WTC11 (cell line): ENCODE data around the gene CASP2. TPM values are rescaled to one million over a fixed set of nuclear protein-coding genes. Genes with fewer than 3 reads are reported as not detected.
A peak's percentile ranks its signal among the peaks of the same experiment; 100 is the strongest.

ENCODE experiments used
- ATAC-seq: fragments of 200-7000 bp; cut with Tn5 transposase; 2 replicates; pipeline ENCODE4 v1.10.0; 2021; ENCODE audit warnings: mild to moderate bottlenecking, moderate library complexity
- CTCF ChIA-PET: fragments of 300-600 bp; sonication (Branson Sonifier 250); formaldehyde crosslinking; loops from one replicate; lab custom pipeline; 2021; ENCODE audit warnings: antibody characterized with exemption; lab: Charles Lee
- POLR2A ChIA-PET: fragments of 350-600 bp; sonication (Branson Sonifier 250); formaldehyde crosslinking; loops from one replicate; lab custom pipeline; 2021; ENCODE audit warnings: antibody characterized with exemption; lab: Charles Lee
- DNase-seq: peaks from one replicate; pipeline ENCODE4 v3.0.0; 2021; ENCODE audit warnings: low spot score
- H3K27ac Mint-ChIP-seq: 2 replicates; pipeline ENCODE4 v1.8.0; 2021; ENCODE audit warnings: mixed read lengths
- H3K27me3 Mint-ChIP-seq: 2 replicates; pipeline ENCODE4 v1.8.0; 2021; ENCODE audit warnings: low read depth, mild to moderate bottlenecking, moderate library complexity, mixed read lengths
- H3K36me3 Mint-ChIP-seq: 2 replicates; pipeline ENCODE4 v1.8.0; 2021; ENCODE audit warnings: mixed read lengths
- H3K4me1 Mint-ChIP-seq: 2 replicates; pipeline ENCODE4 v1.8.0; 2022; ENCODE audit warnings: mixed read lengths
- H3K4me3 Mint-ChIP-seq: 2 replicates; pipeline ENCODE4 v1.8.0; 2021; ENCODE audit warnings: mild to moderate bottlenecking, moderate library complexity, mixed read lengths
- H3K9me3 Mint-ChIP-seq: 2 replicates; pipeline ENCODE4 v1.8.0; 2021; ENCODE audit warnings: mixed read lengths
- CBFB ChIP-seq: sonication (generic); formaldehyde crosslinking; IDR thresholded peaks from 2 replicates; pipeline ENCODE4 v1.8.1; 2022; ENCODE audit warnings: mild to moderate bottlenecking, low read depth, missing genetic modification reagents
- CREB1 ChIP-seq: sonication (generic); formaldehyde crosslinking; IDR thresholded peaks from 2 replicates; pipeline ENCODE4 v1.8.0; 2023; ENCODE audit warnings: mild to moderate bottlenecking, missing genetic modification reagents
- CREM ChIP-seq: sonication (generic); formaldehyde crosslinking; IDR thresholded peaks from 2 replicates; pipeline ENCODE4 v1.8.1; 2022; ENCODE audit warnings: mild to moderate bottlenecking, missing genetic modification reagents, moderate library complexity
- ETV6 ChIP-seq: sonication (generic); formaldehyde crosslinking; IDR thresholded peaks from 2 replicates; pipeline ENCODE4 v1.8.1; 2022; ENCODE audit warnings: mild to moderate bottlenecking, missing genetic modification reagents
- FOXJ3 ChIP-seq: sonication (generic); formaldehyde crosslinking; IDR thresholded peaks from 2 replicates; pipeline ENCODE4 v1.9.0; 2021; ENCODE audit warnings: missing genetic modification reagents, mild to moderate bottlenecking, borderline replicate concordance
- JAZF1 ChIP-seq: fragments of 250-450 bp; sonication (Bioruptor Pico); IDR thresholded peaks from 2 replicates; pipeline ENCODE4 v1.9.0; 2021; ENCODE audit warnings: moderate library complexity, mild to moderate bottlenecking, inconsistent platforms
- MYBL2 ChIP-seq: sonication (generic); formaldehyde crosslinking; IDR thresholded peaks from 2 replicates; pipeline ENCODE4 v1.8.1; 2023; ENCODE audit warnings: mild to moderate bottlenecking, moderate library complexity, missing genetic modification reagents
- RORB ChIP-seq: fragments of 250-450 bp; sonication (Bioruptor Pico); IDR thresholded peaks from 2 replicates; pipeline ENCODE4 v1.9.0; 2021; ENCODE audit warnings: mild to moderate bottlenecking
- SMAD3 ChIP-seq: sonication (generic); formaldehyde crosslinking; IDR thresholded peaks from 2 replicates; pipeline ENCODE4 v1.8.0; 2022; ENCODE audit warnings: missing genetic modification reagents, mild to moderate bottlenecking, borderline replicate concordance
- SMAD4 ChIP-seq: sonication (generic); formaldehyde crosslinking; IDR thresholded peaks from 2 replicates; pipeline ENCODE4 v1.8.0; 2022; ENCODE audit warnings: mild to moderate bottlenecking, missing genetic modification reagents
- ZNF396 ChIP-seq: fragments of 250-450 bp; sonication (Bioruptor Pico); IDR thresholded peaks from 2 replicates; pipeline ENCODE4 v1.8.0; 2021; ENCODE audit warnings: mild to moderate bottlenecking, moderate library complexity, borderline replicate concordance
- total RNA-seq: library from RNA; stranded (reverse); gene quantifications from 3 replicates; pipeline ENCODE4 v1.2.3, GENCODE V29; 2021
- TF ChIP-seq, protein P1 (sequence below): sonication (generic); formaldehyde crosslinking; IDR thresholded peaks from 2 replicates; pipeline ENCODE4 v1.8.1; 2023; ENCODE audit warnings: mild to moderate bottlenecking, missing genetic modification reagents
- TF ChIP-seq, protein P2 (sequence below): sonication (generic); formaldehyde crosslinking; IDR thresholded peaks from 2 replicates; pipeline ENCODE4 v1.8.0; 2023; ENCODE audit warnings: mild to moderate bottlenecking, missing genetic modification reagents
- TF ChIP-seq, protein P3 (sequence below): fragments of 250-450 bp; sonication (Bioruptor Pico); conservative IDR thresholded peaks from 2 replicates; pipeline ENCODE4 v1.9.0; 2021; ENCODE audit warnings: mild to moderate bottlenecking
- TF ChIP-seq, protein P4 (sequence below): fragments of 200-600 bp; IDR thresholded peaks from 2 replicates; pipeline ENCODE4 v1.8.0; 2022; ENCODE audit warnings: antibody characterized with exemption
- TF ChIP-seq, protein P5 (sequence below): fragments of 250-450 bp; sonication (Bioruptor Pico); IDR thresholded peaks from 2 replicates; pipeline ENCODE4 v1.9.0; 2021; ENCODE audit warnings: mild to moderate bottlenecking, borderline replicate concordance

Gene CASP2
- total RNA-seq, 1 experiment from 2014 or later: 35.4 TPM

DNA sequence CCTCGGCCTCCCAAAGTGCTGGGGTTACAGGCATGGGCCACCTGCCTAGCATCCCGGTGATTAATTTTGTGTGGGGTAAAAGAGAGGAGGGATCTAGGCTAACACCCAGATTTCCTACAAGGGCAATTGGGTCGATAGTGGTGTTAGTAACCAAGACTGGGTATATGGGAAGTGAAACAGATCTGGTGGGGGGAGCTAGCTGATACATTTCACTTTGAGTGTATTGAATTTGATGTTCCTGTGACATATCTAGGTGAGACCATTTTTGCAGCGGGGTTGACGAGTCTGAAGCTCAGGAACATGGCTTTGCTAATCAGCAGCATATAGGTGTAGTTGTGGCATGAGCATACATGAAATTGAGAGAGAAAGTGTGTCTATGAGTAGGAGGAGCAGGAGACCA, 39.8 kb downstream of the CASP2 start (continued):
- TF ChIP-seq ZNF396: no peak
- TF ChIP-seq, protein P1, sequence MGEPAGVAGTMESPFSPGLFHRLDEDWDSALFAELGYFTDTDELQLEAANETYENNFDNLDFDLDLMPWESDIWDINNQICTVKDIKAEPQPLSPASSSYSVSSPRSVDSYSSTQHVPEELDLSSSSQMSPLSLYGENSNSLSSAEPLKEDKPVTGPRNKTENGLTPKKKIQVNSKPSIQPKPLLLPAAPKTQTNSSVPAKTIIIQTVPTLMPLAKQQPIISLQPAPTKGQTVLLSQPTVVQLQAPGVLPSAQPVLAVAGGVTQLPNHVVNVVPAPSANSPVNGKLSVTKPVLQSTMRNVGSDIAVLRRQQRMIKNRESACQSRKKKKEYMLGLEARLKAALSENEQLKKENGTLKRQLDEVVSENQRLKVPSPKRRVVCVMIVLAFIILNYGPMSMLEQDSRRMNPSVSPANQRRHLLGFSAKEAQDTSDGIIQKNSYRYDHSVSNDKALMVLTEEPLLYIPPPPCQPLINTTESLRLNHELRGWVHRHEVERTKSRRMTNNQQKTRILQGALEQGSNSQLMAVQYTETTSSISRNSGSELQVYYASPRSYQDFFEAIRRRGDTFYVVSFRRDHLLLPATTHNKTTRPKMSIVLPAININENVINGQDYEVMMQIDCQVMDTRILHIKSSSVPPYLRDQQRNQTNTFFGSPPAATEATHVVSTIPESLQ (CRISPR knock-in tag): no peak

DNA sequence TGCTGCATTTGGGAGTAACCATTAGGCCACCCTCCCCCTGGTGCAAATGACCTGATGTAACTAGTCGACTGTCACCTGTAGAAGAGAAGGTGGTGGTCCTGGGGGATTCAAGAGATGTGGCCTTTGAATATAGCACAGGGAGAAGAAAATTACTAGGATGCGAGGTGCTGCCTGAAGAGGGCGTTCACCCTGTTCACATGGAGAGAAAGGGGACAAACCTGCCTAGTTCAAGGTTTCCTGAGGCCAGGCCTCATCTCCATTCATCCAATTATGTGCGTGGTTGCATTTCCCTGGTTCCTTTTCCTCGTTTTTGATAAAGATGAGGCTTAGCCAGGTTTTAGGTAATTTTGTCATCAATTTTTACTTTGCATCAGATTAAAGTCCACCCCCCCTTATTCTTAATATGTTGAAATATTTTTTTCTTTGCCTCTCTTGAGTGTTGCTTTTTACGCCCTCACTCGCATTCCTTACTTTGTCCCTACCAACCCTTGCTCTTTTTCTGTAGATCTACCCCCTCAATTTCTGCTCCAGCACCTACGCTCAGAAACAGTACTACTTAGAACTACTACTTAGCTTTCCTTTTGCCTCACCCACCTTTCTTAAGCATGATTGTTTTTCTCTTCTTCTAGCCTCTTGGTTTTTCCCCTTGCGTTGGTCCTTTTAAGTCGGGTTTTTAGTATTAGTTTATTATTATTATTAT, 41.5 kb downstream of the CASP2 start:
- TF ChIP-seq, protein P2, sequence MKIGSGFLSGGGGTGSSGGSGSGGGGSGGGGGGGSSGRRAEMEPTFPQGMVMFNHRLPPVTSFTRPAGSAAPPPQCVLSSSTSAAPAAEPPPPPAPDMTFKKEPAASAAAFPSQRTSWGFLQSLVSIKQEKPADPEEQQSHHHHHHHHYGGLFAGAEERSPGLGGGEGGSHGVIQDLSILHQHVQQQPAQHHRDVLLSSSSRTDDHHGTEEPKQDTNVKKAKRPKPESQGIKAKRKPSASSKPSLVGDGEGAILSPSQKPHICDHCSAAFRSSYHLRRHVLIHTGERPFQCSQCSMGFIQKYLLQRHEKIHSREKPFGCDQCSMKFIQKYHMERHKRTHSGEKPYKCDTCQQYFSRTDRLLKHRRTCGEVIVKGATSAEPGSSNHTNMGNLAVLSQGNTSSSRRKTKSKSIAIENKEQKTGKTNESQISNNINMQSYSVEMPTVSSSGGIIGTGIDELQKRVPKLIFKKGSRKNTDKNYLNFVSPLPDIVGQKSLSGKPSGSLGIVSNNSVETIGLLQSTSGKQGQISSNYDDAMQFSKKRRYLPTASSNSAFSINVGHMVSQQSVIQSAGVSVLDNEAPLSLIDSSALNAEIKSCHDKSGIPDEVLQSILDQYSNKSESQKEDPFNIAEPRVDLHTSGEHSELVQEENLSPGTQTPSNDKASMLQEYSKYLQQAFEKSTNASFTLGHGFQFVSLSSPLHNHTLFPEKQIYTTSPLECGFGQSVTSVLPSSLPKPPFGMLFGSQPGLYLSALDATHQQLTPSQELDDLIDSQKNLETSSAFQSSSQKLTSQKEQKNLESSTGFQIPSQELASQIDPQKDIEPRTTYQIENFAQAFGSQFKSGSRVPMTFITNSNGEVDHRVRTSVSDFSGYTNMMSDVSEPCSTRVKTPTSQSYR (CRISPR knock-in tag): no peak
- TF ChIP-seq FOXJ3 (CRISPR knock-in tag) (no peak), ETV6 (CRISPR knock-in tag) (no peak), CREB1 (CRISPR knock-in tag) (no peak)
- TF ChIP-seq, protein P3, sequence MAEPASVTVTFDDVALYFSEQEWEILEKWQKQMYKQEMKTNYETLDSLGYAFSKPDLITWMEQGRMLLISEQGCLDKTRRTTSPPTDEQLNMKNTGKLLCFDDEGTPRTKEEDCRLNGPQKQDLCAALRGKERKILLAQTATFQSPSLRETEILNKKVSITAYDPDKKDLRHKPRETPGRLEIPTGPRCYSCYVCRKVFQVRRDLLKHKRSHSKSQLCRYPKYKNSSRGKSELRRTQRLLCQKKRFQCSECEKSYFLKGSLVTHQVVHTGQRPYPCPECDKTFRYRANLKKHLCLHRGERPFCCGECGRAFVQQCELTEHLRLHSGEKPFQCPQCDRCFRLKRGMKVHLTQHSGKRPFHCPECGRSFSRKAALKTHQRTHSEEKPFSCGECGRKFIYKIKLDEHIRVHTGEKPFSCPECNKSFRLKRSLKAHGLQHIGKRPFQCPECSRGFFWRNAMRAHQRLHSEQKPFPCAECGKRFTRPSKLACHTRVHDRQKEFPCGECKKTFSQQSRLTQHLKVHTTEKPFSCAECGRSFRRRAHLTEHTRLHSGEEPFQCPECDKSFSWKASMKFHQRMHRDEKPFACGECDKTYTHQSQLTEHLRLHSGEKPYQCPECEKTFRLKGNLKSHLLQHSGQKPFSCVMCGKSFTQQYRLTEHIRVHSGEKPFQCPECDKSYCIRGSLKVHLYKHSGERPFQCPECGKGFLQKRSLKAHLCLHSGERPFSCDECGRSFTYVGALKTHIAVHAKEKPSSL (CRISPR knock-in tag): no peak
- H3K4me1 Mint-ChIP-seq: peaks cover 19% of the 10 kb centered on the region
- ChIA-PET CTCF (interaction anchor here (1.3 to 2.1 kb wide), 2 partner anchors 9 to 16 kb away, joined by 3 to 8 read pairs; no protein-coding TSS in a partner anchor), POLR2A (no interaction called here)
- H3K27me3 Mint-ChIP-seq: no peaks in the 10 kb centered on the region
- peak; percentile 52 for ATAC-seq
- H3K9me3 Mint-ChIP-seq: no peaks in the 10 kb centered on the region
- H3K27ac Mint-ChIP-seq: no peak overlapping the region
- DNase-seq: no peak
- no peaks in the 10 kb centered on the region for H3K36me3 Mint-ChIP-seq
- no peak overlapping the region for H3K4me3 Mint-ChIP-seq

DNA sequence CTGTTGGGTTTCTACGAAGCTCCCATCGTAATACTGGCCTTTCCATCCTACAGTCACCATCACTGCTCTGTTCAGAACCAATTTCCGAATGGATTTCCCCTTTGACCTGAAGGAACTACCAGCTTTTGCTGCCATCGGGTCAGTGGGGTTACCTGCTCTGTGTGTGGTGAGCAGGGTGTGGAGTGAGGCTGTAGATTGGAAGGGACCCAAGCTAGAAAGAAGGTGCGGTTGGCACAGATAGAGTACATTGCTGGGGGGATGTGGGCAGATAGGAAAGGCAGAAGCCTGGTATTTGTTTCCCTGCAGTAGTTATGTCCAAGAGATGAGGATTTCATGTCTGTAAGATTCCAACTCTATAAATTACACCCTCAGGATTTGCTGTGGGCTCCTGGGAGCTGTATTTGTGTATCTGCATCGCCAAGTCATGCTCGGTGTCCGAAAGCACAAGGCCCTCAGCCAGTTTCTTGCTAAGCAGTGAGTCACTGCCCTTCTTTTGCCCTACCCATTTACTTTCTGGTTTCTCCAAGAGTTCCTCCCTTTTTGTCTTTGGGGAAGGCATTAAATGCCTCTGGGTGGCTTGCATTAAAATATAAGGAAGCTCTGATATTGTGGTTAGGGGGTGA, 43.1 kb downstream of the CASP2 start:
- H3K27me3 Mint-ChIP-seq: no peaks in the 10 kb centered on the region; the same call in 1 of the 2 replicates
- CTCF ChIA-PET: interaction anchor here (1.1 to 1.7 kb wide), 3 partner anchors 32 to 91 kb away, joined by 3 to 4 read pairs (median 3); no protein-coding TSS in a partner anchor
- no peak overlapping the region for H3K4me3 Mint-ChIP-seq
- POLR2A ChIA-PET: no interaction called here
- H3K4me1 Mint-ChIP-seq: peaks cover 4% of the 10 kb centered on the region; the same call in 1 of the 2 replicates
- H3K27ac Mint-ChIP-seq: no peak overlapping the region
- no peaks in the 10 kb centered on the region for H3K36me3 Mint-ChIP-seq
- ATAC-seq (no peak), DNase-seq (no peak)
- H3K9me3 Mint-ChIP-seq: no peaks in the 10 kb centered on the region
- TF ChIP-seq, protein P4, sequence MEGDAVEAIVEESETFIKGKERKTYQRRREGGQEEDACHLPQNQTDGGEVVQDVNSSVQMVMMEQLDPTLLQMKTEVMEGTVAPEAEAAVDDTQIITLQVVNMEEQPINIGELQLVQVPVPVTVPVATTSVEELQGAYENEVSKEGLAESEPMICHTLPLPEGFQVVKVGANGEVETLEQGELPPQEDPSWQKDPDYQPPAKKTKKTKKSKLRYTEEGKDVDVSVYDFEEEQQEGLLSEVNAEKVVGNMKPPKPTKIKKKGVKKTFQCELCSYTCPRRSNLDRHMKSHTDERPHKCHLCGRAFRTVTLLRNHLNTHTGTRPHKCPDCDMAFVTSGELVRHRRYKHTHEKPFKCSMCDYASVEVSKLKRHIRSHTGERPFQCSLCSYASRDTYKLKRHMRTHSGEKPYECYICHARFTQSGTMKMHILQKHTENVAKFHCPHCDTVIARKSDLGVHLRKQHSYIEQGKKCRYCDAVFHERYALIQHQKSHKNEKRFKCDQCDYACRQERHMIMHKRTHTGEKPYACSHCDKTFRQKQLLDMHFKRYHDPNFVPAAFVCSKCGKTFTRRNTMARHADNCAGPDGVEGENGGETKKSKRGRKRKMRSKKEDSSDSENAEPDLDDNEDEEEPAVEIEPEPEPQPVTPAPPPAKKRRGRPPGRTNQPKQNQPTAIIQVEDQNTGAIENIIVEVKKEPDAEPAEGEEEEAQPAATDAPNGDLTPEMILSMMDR: no peak
- TF ChIP-seq SMAD4 (CRISPR knock-in tag) (no peak), SMAD3 (CRISPR knock-in tag) (no peak), CREM (CRISPR knock-in tag) (no peak), JAZF1 (CRISPR knock-in tag) (no peak), RORB (no peak), MYBL2 (no peak), CBFB (CRISPR knock-in tag) (no peak)
- TF ChIP-seq, protein P5, sequence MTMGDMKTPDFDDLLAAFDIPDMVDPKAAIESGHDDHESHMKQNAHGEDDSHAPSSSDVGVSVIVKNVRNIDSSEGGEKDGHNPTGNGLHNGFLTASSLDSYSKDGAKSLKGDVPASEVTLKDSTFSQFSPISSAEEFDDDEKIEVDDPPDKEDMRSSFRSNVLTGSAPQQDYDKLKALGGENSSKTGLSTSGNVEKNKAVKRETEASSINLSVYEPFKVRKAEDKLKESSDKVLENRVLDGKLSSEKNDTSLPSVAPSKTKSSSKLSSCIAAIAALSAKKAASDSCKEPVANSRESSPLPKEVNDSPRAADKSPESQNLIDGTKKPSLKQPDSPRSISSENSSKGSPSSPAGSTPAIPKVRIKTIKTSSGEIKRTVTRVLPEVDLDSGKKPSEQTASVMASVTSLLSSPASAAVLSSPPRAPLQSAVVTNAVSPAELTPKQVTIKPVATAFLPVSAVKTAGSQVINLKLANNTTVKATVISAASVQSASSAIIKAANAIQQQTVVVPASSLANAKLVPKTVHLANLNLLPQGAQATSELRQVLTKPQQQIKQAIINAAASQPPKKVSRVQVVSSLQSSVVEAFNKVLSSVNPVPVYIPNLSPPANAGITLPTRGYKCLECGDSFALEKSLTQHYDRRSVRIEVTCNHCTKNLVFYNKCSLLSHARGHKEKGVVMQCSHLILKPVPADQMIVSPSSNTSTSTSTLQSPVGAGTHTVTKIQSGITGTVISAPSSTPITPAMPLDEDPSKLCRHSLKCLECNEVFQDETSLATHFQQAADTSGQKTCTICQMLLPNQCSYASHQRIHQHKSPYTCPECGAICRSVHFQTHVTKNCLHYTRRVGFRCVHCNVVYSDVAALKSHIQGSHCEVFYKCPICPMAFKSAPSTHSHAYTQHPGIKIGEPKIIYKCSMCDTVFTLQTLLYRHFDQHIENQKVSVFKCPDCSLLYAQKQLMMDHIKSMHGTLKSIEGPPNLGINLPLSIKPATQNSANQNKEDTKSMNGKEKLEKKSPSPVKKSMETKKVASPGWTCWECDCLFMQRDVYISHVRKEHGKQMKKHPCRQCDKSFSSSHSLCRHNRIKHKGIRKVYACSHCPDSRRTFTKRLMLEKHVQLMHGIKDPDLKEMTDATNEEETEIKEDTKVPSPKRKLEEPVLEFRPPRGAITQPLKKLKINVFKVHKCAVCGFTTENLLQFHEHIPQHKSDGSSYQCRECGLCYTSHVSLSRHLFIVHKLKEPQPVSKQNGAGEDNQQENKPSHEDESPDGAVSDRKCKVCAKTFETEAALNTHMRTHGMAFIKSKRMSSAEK (CRISPR knock-in tag): no peak
- TF ChIP-seq, protein P3 (CRISPR knock-in tag): no peak
